Skeletal muscle satellite cell (primary cell): Measurements from ENCODE around the gene KCTD10. TPM values are rescaled to one million over a fixed set of nuclear protein-coding genes. Genes with fewer than 3 reads are reported as not detected.
A peak's percentile ranks its signal among the peaks of the same experiment; 100 is the strongest.

Experiments used
- H3K27me3 ChIP-seq: 2 replicates; pipeline ENCODE4 v1.7.0; 2013; ENCODE audit warnings: low read length; ENCODE audit not compliant: control insufficient read depth, insufficient read depth
- H3K36me3 ChIP-seq: 2 replicates; pipeline ENCODE4 v1.7.0; 2013; ENCODE audit warnings: mild to moderate bottlenecking, control low read depth, low read length; ENCODE audit not compliant: insufficient read depth
- H3K4me1 ChIP-seq: 2 replicates; pipeline ENCODE4 v1.7.0; 2013; ENCODE audit warnings: low read length; ENCODE audit not compliant: control insufficient read depth, insufficient read depth
- H3K4me2 ChIP-seq: 2 replicates; pipeline ENCODE4 v1.7.0; 2013; ENCODE audit warnings: mild to moderate bottlenecking, low read length
- H3K4me3 ChIP-seq: 2 replicates; pipeline ENCODE4 v1.7.0; 2013; ENCODE audit warnings: low read length
- H3K9ac ChIP-seq: 2 replicates; pipeline ENCODE4 v1.7.0; 2013; ENCODE audit warnings: mild to moderate bottlenecking, low read depth, low read length, moderate library complexity
- H3K9me3 ChIP-seq: replicated peaks from 2 replicates; pipeline ENCODE4 v1.7.0; 2013; ENCODE audit warnings: mild to moderate bottlenecking, control low read depth, low read length
- total RNA-seq: library from RNA; depleted of rRNA; stranded (reverse); fragments of >200 nt; gene quantifications from 2 replicates; pipeline ENCODE4 v1.2.3, GENCODE V29; 2012; rRNA removed

Gene KCTD10
- 49.4 and 75.4 TPM in 2 replicates for total RNA-seq

DNA sequence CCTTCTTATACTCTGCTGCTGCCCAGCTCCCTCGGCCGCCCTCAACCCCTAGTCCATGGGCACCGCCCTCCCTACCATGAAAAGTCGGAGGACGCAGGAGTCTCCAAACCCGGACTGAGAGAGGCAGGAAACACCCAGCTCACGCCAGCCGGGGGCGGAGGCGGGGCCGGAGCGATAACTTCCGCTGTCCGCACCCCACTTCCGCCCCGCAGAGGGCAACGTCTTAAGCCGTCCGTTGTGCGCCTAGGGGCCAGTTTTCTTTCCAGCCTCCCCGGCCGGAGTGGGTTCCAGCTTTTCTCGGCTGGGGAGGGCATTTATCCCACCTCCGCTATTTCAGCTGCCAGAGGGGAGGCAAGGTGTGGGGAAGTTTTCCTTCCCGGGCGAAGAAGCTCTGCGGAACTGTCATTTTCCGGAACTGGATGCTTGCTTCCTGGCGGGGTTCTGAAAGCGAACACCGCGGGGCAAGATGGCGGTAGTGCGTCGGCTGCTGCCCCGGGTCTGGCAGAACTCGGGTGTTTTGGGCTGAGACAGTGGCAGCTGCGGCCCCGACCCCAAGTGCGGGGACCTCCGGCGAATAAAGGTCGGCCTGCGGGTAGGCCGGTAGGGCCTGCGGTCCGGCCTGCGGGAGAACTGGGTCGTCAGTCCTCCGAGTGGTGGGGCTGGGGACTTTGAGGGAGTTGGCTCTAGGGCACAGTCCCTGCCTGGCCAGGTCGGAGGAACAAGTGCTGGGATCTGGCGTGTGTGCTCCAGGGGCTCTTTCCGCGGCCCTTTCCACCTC is at the start of gene KCTD10, which contains the start of gene UBE3B:
TSS of gene KCTD10 (minus strand) at position 116 of the 778 bp plus-strand sequence. CDS start at position 78, 38 bp downstream.
TSS of gene UBE3B (plus strand) at position 450 of the 778 bp plus-strand sequence. CDS start 5,918 bp downstream, outside the sequence.
- peaks cover 23% of the 10 kb centered on the region for H3K4me1 ChIP-seq
- H3K9me3 ChIP-seq, result no peaks in the 10 kb centered on the region
- H3K4me3 ChIP-seq, result peak within 1 kb of the TSS; percentile 92

DNA sequence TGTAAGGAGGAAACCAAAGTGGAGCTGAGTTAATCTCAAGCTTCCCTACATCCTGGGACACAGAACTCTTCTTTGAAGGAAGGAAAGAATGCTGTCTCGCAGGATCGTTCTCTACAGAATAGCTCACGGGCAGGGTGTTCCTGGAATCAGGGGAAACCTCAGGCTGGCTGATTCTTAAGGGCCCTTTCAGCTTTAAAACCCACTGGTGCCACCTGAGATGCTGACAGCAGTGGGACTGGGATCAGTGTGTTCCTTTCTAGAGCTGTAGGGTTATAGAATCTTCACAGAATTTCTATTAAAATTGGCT is 48.1 kb upstream of the KCTD10 start:
- H3K4me3 ChIP-seq, result no peak overlapping the region
- H3K4me1 ChIP-seq, result no peaks in the 10 kb centered on the region
- no peak overlapping the region for H3K9ac ChIP-seq
- no peaks in the 10 kb centered on the region for H3K27me3 ChIP-seq
- H3K36me3 ChIP-seq, result peaks cover 61% of the 10 kb centered on the region
- no peaks in the 10 kb centered on the region for H3K9me3 ChIP-seq
- no peak overlapping the region for H3K4me2 ChIP-seq

More for the DNA sequence above, at the start of gene KCTD10, which contains the start of gene UBE3B:
- peaks cover 14% of the 10 kb centered on the region for H3K36me3 ChIP-seq
- H3K4me2 ChIP-seq, result peak within 1 kb of the TSS; percentile 84
- peak within 1 kb of the TSS; percentile 96 for H3K9ac ChIP-seq
- no peaks in the 10 kb centered on the region for H3K27me3 ChIP-seq

DNA sequence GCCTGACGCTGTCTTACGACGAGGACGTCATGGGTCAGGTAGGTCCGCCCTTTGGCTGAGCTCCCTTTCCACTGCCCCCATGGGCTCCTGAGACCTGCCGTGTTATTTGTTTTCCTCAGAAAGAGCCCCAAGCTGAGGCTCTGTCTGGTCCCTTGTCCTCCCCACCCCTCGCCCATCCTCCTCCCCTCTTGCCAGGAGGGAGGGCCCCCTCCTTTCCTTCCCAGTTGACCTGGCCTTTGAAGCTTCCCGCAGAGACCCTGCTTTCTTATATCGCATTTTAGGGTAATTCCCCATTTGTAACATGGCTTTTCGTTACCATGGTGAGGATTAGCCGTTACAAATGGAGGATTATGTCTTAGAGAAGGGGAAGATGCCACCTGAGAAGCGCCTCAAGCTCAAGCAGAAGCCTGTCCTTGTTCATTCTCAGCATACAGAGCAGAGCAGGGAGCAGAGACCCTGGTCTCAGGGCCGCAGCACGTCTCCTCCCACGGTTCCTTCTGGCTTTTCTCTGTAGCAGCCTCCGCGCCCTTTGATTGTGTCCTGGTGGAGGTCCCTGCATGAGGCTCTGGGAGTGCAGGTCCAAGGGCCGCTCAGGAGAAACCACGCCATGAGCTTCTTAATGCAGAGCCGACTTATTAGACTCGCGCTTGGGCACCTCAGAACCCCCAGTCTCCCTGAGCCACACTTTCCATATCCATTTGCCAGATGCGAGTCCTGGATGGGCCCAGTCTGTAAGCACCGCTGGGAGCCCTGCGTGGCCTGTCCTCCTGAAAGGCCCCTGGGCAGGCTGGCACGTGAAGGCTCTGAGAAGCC is 47.6 kb upstream of the KCTD10 start:
- Histone ChIP-seq H3K9me3 (no peaks in the 10 kb centered on the region), H3K4me1 (peaks cover 2% of the 10 kb centered on the region), H3K9ac (no peak overlapping the region), H3K4me3 (no peak overlapping the region), H3K4me2 (no peak overlapping the region), H3K36me3 (peaks cover 63% of the 10 kb centered on the region), H3K27me3 (no peaks in the 10 kb centered on the region)

- no peak overlapping the region for H3K9ac ChIP-seq
- H3K9me3 ChIP-seq, result no peaks in the 10 kb centered on the region
Observed at GRCh38 chr12:109523504-109523903, 46.4 kb upstream of the KCTD10 start.

GRCh38 chr12:109523071-109523470 is 46.0 kb upstream of the KCTD10 start:
- H3K27me3 ChIP-seq, result no peaks in the 10 kb centered on the region
- H3K9me3 ChIP-seq, result no peaks in the 10 kb centered on the region
- no peak overlapping the region for H3K4me2 ChIP-seq
- no peak overlapping the region for H3K9ac ChIP-seq
- no peak overlapping the region for H3K4me3 ChIP-seq
- H3K4me1 ChIP-seq, result peaks cover 11% of the 10 kb centered on the region
- H3K36me3 ChIP-seq, result peaks cover 60% of the 10 kb centered on the region

More at GRCh38 chr12:109523504-109523903, 46.4 kb upstream of the KCTD10 start:
- peaks cover 11% of the 10 kb centered on the region for H3K4me1 ChIP-seq
- H3K4me2 ChIP-seq, result no peak overlapping the region
- H3K36me3 ChIP-seq, result peaks cover 60% of the 10 kb centered on the region
- no peak overlapping the region for H3K4me3 ChIP-seq
- no peaks in the 10 kb centered on the region for H3K27me3 ChIP-seq

DNA sequence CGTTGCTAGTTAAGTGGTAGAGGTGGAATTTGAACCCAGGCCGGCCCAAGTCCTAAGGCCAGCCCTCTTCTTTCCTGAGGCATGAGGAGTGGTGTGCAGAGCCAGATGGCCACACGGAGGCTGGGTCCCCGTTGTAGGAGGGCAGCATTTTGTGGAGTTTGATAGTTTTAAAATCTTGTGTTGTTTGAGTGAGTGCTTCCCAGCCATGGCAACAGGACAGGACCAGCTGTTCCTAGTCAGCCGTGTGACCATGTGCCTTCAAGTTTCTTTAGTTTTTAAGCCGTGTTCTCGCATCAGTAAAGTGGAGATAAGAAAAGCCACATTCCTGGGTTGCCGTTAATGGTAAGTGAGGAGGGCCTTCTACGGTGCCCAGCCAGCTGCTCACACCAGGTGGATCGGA is 44.7 kb upstream of the KCTD10 start:
- H3K4me1 ChIP-seq, result peaks cover 11% of the 10 kb centered on the region
- H3K27me3 ChIP-seq, result no peaks in the 10 kb centered on the region
- H3K9me3 ChIP-seq, result no peaks in the 10 kb centered on the region
- H3K9ac ChIP-seq, result no peak overlapping the region
- H3K4me2 ChIP-seq, result no peak overlapping the region
- peaks cover 62% of the 10 kb centered on the region for H3K36me3 ChIP-seq
- H3K4me3 ChIP-seq, result no peak overlapping the region

- Histone ChIP-seq H3K9ac (peak overlapping the region; percentile 40), H3K36me3 (peaks cover 63% of the 10 kb centered on the region), H3K4me2 (no peak overlapping the region), H3K4me3 (no peak overlapping the region), H3K27me3 (no peaks in the 10 kb centered on the region), H3K9me3 (no peaks in the 10 kb centered on the region), H3K4me1 (peaks cover 11% of the 10 kb centered on the region)
Observed at GRCh38 chr12:109519787-109520186, 42.7 kb upstream of the KCTD10 start.

GRCh38 chr12:109518820-109519665 is 41.9 kb upstream of the KCTD10 start:
- H3K27me3 ChIP-seq, result no peaks in the 10 kb centered on the region
- H3K4me2 ChIP-seq, result peak overlapping the region; percentile 48
- no peak overlapping the region for H3K4me3 ChIP-seq
- peaks cover 61% of the 10 kb centered on the region for H3K36me3 ChIP-seq
- H3K4me1 ChIP-seq, result peaks cover 11% of the 10 kb centered on the region
- no peaks in the 10 kb centered on the region for H3K9me3 ChIP-seq
- H3K9ac ChIP-seq, result peak overlapping the region; percentile 49

DNA sequence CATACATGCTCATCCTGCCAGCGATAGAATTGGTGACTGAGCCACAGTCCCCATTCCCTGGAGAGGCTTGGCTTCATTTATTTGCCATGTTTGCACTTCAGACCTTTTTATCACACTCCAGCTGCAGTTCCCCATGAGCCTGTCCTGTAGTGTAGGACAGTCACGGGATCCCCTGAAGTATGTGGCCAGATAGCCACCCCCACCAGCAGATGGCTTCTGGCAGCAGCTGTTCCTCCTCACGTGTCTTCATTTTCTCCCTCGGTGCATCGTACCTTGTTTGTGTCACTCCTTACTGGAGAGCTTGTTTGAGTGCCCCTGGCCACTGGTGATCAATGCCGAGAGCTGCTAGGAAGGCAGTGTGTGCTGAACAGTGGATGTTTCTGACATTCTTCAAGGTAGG is 40.5 kb upstream of the KCTD10 start:
- Histone ChIP-seq H3K36me3 (peaks cover 62% of the 10 kb centered on the region), H3K9ac (no peak overlapping the region), H3K4me3 (no peak overlapping the region), H3K4me2 (no peak overlapping the region), H3K27me3 (no peaks in the 10 kb centered on the region), H3K9me3 (no peaks in the 10 kb centered on the region), H3K4me1 (peaks cover 11% of the 10 kb centered on the region)

DNA sequence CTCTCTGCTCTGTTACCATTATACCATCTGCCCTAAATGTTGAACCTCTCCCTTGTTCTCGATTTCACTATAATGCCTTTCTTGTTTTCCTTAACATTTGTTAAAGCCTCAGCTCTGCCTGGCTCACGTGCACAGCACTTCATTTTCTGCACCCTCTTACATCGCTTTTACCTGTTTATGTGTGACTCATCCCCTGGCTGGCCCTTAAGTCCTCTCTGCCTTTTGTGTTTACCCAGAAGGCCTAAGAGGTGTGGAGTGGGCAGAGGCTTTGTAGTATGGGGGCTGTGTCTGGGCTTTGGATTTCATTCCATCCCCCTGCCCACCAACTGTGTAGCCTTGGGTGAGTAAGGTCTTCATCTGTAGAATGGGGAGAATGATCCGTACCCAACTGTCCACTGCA is 36.9 kb upstream of the KCTD10 start:
- H3K27me3 ChIP-seq, result no peaks in the 10 kb centered on the region
- no peak overlapping the region for H3K9ac ChIP-seq
- H3K4me3 ChIP-seq, result no peak overlapping the region
- H3K9me3 ChIP-seq, result no peaks in the 10 kb centered on the region
- no peak overlapping the region for H3K4me2 ChIP-seq
- peaks cover 2% of the 10 kb centered on the region for H3K4me1 ChIP-seq
- peaks cover 70% of the 10 kb centered on the region for H3K36me3 ChIP-seq

DNA sequence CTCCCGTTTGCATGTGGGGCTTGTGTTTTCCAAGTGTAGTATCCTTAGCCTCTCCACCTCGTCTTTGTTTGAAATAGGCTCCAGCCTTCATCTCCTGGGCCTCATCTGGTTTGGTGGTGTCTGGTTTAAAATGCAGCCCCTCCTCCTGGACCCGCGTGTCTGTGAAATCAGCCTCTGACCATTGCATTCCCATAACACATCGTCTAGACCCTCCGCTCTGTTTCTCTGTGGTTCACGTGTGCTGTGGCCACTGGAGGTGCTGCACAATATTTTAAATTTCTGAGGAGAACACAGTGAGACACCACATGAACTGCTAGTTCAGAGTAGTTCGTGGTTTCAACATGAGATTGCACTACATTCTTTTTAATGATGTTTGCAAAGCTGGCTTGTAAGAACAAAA is 36.0 kb upstream of the KCTD10 start:
- H3K27me3 ChIP-seq, result no peaks in the 10 kb centered on the region
- H3K9me3 ChIP-seq, result no peaks in the 10 kb centered on the region
- H3K9ac ChIP-seq, result no peak overlapping the region
- H3K4me2 ChIP-seq, result no peak overlapping the region
- H3K36me3 ChIP-seq, result peaks cover 77% of the 10 kb centered on the region
- H3K4me3 ChIP-seq, result no peak overlapping the region
- H3K4me1 ChIP-seq, result no peaks in the 10 kb centered on the region
